NB4 (cell line): ENCODE measurements around the gene KCNJ12.
"Not testable (repeated sequence)": the region's sequence is repeated elsewhere in the genome, so short reads cannot be mapped to it uniquely, and the experiment has no call there.

Source experiments
- DNase-seq: peaks from one replicate; pipeline ENCODE4 v3.0.0; 2010; ENCODE audit warnings: low read depth
- H3K4me3 ChIP-seq: one replicate; pipeline ENCODE4 v1.5.1; 2011; ENCODE audit warnings: mild to moderate bottlenecking, low read depth, low read length, moderate library complexity
- MYC ChIP-seq: IDR thresholded peaks from 2 replicates; pipeline ENCODE4 v1.6.1; 2011; ENCODE audit warnings: low read depth, low read length
- POLR2A ChIP-seq: IDR thresholded peaks from 2 replicates; pipeline ENCODE4 v1.6.1; 2011; ENCODE audit warnings: mild to moderate bottlenecking; ENCODE audit not compliant: insufficient read length; ENCODE audit errors: extremely low read depth
- TF ChIP-seq, protein P1 (sequence below): IDR thresholded peaks from one replicate; pipeline ENCODE4 v1.5.1; 2012; ENCODE audit warnings: low read depth, low read length
- TF ChIP-seq, protein P2 (sequence below): IDR thresholded peaks from 2 replicates; pipeline ENCODE4 v1.6.1; 2011; ENCODE audit warnings: low read depth, low read length

KCNJ12 gene

DNA sequence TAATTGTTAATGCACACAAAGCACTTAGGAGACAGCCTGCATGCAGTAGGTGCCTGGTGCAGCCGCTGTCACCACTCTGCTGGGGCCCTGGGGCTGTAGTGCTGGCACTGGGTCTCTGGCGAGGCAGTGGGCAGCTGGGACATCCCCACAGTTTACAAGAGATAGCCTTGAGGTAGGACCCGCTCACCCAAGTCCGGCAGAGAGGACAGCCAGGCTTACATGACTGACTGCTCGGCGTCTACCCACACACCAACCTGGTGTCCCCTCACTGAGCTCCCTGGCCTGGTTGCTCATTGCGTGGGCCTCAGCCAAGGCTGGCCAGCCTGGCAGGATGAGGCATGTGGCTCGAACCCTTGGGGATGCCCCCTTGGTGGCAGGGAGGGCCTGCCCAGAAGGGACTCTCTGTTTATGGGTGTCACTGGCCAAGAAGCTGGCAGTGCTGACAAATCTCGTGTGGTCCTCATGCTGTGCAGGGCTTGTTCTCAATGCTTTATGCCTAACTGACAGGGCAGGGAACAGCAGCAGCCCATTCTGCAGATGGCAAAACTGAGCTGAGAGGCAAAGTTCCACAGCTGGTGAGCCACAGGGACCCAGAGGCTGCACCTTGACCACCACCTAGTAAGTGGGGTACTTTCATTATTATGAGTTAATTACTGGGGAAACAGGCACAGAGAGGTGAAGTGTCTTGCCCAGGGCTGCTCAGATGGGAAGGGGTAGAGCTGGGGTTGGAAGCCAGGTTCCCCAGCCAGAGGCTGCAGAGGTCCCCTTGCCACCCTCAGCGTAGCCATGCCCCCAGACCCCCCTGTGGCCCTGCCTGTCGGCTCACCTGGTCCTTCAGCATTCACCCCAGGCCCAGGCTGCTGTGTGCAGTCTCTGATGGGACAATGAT is 32.9 kb upstream of the KCNJ12 start:
- not testable (repeated sequence) for DNase-seq, H3K4me3 ChIP-seq

DNA sequence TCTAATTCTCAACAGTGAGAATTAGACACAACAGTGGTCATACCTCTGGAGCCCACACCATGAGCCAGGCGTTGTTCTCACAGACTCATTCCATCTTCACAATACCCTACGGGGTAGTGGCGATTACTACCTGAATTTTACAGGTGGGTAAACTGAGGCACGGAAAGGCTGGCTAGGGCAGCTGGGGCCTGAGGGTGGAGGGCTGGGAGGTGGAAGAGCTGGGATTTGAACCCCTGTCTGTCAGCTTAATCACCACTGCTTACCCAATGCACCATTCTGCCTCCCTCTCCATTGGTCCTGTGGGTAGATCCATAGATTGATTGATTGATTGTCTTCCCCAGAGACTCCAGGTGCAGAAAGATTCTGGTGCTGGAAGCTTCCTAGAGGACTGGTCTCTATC is 31.4 kb upstream of the KCNJ12 start:
- H3K4me3 ChIP-seq, DNase-seq: not testable (repeated sequence)

DNA sequence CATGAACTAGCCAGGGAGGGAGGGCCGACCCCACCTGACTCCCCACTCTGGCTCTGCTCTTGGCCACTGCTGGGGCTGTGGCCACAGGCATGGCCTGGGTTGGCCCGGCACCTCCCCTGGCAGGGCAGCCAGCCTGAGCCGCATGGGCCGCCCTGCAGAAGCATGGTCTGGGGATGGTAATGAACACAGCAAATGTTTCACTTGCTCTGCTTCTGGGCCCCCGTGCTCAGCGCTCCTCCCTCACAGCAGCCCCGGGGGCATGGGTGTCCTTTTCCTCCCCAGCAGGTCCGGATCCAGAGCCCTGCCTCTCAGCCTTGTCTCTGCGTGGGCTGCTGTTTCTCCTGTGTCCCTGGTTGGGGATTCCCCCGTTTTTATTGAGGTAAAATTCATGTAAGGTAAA is 30.9 kb upstream of the KCNJ12 start:
- no peak for DNase-seq
- no peak overlapping the region for H3K4me3 ChIP-seq

DNA sequence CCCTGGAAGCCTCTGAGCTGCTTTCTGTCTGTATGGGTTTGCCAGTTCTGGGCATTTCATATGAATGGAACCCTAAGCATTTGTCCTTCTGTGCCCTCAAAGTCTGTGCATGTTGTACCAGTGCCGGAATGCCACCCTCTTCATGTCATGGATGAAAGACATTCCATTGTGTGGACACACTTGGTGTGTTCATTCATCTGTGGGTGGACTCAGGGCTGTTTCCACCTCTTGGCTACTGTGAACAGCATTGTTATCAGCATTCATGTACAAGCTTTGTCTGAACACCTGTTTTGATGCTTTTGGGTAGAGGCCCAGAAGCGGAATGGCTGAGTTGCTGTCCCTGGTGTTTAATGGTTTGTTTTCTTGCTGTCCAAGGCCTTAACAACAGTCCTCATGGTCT is 30.1 kb upstream of the KCNJ12 start:
- not testable (repeated sequence) for DNase-seq, H3K4me3 ChIP-seq

More for the DNA sequence above, 30.9 kb upstream of the KCNJ12 start:
- TF ChIP-seq, protein P1, sequence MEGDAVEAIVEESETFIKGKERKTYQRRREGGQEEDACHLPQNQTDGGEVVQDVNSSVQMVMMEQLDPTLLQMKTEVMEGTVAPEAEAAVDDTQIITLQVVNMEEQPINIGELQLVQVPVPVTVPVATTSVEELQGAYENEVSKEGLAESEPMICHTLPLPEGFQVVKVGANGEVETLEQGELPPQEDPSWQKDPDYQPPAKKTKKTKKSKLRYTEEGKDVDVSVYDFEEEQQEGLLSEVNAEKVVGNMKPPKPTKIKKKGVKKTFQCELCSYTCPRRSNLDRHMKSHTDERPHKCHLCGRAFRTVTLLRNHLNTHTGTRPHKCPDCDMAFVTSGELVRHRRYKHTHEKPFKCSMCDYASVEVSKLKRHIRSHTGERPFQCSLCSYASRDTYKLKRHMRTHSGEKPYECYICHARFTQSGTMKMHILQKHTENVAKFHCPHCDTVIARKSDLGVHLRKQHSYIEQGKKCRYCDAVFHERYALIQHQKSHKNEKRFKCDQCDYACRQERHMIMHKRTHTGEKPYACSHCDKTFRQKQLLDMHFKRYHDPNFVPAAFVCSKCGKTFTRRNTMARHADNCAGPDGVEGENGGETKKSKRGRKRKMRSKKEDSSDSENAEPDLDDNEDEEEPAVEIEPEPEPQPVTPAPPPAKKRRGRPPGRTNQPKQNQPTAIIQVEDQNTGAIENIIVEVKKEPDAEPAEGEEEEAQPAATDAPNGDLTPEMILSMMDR: no peak
- no peak for TF ChIP-seq MYC
- TF ChIP-seq, protein P2, sequence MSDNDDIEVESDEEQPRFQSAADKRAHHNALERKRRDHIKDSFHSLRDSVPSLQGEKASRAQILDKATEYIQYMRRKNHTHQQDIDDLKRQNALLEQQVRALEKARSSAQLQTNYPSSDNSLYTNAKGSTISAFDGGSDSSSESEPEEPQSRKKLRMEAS: no peak
- no peak for TF ChIP-seq POLR2A

DNA sequence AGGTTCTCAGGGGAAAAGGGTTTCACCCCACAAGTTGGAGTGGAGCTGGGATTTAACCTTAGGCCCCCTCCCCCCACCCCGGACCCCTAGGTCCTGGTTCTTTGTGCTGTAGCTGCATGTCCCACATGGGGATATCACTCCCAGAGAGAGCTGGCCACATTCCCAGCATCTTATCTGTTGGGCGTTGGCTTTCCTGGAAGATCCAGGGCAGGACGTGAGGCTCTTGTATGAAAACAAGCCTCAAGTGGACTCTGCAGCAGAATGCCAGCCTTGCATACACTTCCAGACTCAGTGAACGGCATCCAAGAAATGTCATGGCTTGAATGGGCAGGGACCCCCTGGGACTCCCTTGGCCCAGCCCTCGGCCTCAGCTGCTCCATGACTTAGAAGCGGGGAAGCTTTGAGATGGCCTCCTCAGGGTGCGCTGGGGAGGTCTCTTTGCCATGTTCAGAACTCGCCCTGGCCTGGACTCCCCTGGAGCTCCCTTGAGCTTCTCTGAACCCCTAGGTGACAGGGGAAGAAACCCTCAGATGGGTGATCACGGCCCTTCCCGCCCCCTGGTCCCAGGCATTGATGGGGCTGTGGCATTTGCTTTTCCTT is 29.4 kb upstream of the KCNJ12 start:
- DNase-seq, H3K4me3 ChIP-seq: not testable (repeated sequence)

DNA sequence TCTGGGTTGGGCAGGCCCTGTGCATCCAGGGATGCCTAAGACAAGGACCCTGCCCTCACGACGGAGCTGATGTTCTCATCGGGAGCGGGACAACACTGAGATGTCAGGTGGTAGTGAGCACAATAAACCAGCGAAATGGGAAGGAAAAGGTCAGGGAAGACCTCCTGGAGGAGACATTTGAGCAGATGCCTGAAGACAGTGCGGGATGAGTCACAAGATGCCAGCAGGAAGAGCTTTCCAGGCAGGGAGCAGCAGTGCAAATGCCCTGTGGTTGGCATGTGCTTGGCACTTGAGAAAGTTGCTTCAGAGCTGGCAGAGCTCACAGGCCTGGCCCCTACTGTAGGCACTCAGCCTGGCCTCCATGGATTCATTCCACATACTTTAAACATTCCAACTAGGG is 28.5 kb upstream of the KCNJ12 start:
- DNase-seq, H3K4me3 ChIP-seq: not testable (repeated sequence)

DNA sequence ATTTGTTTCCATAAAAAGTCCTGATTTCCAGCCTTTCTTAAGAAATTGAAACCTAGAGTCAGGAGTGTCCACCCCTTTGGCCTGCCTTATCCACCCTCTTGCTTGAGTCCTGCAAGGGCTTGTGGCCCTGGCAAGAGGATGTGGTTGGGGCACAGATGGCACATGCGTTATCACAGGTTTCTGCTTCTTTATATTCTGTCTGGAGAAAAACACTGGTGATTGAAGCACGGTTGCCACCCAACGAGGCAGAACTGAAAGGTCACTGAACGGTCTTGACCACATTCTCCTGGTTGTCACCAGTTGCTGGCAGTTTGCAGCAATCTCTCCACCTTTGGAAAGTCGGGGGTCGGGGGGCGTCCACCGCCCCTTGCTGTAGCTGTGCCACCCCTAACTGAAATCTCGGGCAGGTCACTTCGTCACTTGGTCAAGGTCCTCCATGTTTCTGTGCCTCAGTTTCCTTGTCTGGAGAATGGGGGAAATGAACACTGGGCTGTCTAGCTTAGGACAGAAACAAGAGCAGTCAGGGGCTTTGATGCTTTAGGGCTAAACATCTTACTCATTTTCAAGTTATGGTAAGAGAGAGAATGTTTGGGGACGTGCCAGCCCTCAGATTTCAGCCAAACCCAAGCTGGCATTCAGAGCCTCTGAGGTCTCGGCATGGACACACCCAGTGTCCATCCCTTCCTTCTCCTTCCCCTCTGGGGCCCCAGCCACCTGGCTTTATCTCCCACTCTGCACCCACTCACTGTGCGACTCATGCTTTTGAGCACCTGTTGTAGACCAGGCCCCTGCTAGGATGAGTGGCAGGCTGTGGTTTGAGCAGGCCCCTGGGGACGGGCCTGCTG is 27.9 kb upstream of the KCNJ12 start:
- H3K4me3 ChIP-seq, DNase-seq: not testable (repeated sequence)

DNA sequence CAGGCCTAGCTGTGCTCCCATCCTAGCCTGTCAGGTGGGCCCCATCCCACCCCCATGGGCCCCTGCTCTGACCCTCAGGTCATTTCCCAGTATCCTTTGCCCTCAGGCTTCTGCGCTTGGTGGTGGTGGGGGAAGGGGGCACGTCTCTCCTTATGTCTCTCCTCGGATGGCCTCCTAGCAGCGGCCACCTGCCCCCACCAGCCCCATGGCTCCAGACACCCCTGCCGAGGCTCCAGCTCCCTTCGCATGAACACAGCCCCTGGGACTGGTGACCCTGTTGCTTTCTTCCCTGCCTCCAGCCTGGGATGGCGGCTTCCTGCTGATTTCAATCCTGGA is 27.3 kb upstream of the KCNJ12 start:
- H3K4me3 ChIP-seq, DNase-seq: not testable (repeated sequence)

DNA sequence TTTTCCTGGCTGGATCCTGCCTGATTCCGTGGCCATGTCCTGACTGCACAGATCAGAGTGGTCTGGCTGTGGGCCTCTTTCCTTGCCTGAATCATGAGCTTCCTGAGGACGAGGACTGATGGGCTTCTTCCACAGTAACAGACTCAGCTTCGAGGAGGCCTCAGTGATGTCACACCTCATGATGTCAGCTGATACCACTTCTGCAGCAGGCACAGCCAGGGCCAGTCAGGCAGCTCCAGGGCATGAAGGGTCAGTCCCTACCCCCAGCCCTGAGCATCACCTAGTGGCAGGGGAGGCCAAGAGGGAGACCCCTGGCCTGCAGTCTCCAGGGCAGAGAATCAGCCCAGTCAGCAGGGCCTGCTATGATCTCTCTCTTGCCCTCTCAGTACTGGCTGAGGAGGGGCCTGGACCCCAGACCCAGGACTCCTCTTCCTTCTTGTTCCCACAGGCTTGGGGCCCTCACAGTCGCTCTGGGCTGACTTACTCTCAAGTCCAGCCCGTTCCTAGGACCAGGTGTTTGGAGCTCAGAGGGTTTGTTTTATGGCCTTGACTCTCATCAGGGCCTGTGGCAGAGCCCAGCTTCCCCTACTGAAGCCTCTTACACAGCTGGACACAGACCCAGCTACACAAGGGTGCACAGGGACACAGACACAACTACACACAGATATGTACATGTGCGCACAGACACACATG is 26.7 kb upstream of the KCNJ12 start:
- H3K4me3 ChIP-seq, DNase-seq: not testable (repeated sequence)

DNA sequence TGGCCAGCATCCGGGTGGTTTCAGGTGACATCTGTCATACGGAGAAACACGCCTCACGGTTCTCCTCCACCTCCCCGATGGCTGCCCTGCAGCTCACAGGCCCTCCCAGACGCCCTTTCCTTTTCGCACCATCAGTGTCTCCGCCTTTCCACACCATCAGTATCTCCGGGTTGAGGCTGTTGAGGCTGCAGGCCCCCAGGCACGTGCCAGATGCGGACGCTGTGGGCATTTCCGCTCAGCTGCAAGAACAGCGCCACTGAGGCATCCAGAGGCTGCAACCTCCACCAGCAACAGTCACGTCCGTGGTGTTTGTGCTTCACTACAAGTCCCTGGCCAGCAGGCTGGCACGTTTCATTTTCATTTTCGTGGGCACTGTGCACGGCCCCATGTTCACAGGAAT is 25.7 kb upstream of the KCNJ12 start:
- H3K4me3 ChIP-seq, DNase-seq: not testable (repeated sequence)

DNA sequence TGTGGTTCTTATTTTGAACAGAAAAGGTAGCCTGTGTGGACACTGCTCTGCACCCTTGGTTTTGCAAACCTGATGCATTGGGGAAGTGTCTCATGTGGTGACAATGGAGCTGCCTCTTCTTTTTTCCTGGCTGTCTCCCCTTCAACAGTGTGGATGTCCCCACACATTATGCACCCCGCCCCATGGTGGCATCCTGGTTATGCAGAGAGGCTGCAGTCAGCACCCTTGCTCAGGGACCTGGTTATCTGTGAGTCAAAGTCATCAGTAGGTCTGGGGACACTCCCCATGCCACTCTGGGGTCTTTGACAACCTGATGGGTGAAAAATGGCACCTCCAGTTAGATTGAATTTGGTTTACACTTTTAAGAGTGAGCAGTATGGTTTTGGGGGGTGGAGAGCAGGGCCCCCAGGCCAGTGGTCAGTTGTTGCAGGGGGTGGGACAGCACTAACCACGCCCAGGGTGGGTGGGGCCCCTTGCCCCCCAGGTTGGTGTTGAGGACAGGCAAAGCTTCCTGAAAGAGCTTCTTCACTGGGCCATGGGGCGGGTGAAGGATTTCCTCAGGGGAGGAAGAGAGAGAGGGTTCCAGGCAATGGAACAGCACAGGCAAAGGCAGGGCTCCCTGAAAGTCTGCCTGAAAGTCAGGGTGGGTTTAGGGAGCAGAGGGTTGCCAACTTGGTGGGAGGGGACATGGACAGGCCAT is 24.6 kb upstream of the KCNJ12 start:
- H3K4me3 ChIP-seq: no peak overlapping the region
- no peak for DNase-seq
- TF ChIP-seq, protein P1: no peak
- no peak for TF ChIP-seq POLR2A
- TF ChIP-seq, protein P2: no peak
- TF ChIP-seq MYC: no peak
